Activated CD8-positive, alpha-beta memory T cell treated with anti-CD3 and anti-CD28 coated beads for 24 hours (primary cell): ENCODE measurements around the gene PRPSAP2.
"Not testable (repeated sequence)": the region's sequence is repeated elsewhere in the genome, so short reads cannot be mapped to it uniquely, and the experiment has no call there.

Source experiments
- DNase-seq: peaks from one replicate; pipeline ENCODE4 v3.0.0-alpha.2; 2020

The PRPSAP2 gene

DNA sequence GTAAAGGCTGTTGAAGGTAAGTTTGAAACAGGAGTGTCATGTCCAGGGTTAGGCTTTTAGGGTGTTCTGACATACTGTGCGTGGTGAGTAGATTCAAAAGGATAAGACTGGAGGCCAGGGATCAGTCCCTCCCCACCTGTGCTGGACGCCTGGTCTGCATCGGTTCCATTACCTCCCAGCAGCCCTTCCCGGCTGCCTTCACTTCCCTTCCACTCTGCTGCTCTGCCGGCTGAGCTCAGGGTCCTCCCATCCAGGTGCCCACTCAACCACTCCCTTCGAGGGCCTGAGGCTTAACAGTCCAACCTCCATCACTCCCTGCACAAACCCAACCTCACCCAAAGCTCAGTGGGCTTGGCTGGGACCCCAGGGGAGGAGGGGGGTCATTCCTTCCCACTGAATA lies 89.9 kb downstream of the PRPSAP2 start:
- no peak for DNase-seq

- DNase-seq: no peak
Observed at GRCh38 chr17:18948476-18949006, 90.6 kb downstream of the PRPSAP2 start.

- DNase-seq: no peak
Observed at GRCh38 chr17:18949566-18949965, 91.6 kb downstream of the PRPSAP2 start.

GRCh38 chr17:18950346-18950745 lies 92.4 kb downstream of the PRPSAP2 start:
- no peak for DNase-seq

DNA sequence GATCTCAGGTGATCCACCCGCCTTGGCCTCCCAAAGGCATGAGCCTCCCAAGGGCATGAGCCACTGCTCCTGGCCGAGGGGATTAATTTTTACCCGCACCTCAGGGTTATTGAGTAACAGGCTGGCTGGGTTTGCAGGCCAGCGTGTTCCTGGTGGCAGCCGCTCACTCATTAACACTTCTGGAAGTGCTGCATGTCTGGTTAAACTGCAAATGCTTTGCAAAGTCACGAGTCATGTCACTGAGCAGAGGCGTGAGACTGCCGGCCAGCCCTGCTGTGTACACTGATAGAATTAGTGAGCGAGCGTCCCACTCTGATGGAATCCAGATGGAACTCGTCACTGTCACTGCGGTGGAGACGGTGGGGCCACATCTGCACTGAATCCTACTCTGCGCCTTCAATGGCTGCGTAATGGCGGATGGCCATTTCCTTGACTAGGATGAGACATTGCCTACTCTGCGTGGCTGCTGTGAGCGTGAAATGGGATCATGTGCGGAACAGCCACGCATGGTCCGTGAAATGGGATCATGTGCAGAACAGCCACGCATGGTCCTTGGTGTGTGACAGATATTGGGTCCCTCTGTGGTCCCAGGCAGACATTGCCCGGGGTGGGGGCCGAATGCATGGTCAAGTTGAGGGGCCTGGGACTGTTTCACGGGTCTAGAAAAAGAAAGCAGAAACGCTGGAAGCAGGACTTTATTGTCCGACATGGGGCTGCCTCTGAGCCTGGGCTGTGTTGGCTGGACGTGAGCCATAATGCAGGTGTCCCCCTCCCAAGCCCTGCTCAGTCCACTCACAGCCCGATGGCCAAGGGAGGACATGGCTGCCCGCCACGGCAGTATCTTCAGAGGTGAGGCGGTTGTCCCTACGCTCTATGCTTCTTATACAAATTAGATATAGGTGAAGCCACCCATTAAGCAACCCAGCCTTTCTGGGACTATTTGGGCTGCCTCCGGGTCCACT lies 93.3 kb downstream of the PRPSAP2 start:
- DNase-seq: no peak

DNA sequence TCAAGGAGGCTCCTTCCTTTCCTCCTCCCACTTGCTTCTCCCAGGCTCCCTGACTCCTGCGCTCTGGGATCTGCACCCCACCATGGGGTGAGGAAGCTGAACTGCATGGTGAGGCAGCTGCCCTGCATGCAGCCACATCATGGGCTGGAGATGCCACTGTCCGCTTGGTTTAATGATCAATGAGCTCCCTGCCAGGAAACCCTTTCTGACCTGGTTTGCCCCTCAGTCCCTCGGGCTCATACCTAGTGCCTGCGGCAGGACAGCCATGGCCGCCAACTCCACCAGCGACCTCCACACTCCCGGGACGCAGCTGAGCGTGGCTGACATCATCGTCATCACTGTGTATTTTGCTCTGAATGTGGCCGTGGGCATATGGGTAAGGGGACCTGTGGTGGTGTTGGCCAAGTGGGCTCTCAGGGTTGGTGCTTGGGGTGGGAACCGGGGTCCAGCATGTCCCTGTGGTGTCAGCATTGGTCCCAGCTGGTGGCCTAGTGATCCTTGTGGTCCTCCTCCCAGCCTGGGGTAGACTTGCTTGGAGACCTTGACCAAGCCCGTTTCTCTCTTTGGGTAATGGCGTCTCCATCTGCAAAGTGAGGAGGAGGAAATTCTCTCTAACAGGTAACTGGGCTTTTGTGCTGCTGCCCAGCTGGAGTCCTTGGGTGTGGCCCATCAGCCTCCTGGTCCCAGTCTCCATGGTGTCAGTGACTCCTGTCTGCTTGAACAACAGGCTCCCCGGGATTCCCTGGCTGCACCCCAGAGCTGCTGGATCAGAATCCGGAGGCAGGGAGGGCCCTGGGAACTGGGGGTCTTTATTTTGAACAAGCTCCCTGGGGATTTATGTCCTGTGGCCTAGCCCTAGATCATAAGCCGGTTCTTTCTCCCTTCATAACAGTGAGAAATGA lies 94.3 kb downstream of the PRPSAP2 start, which contains the start of gene SLC5A10:
Gene SLC5A10, plus strand, starts transcription at position 225 of the 902 bp plus-strand sequence. Its CDS starts 41 bp downstream, at position 266.
- no peak for DNase-seq

DNA sequence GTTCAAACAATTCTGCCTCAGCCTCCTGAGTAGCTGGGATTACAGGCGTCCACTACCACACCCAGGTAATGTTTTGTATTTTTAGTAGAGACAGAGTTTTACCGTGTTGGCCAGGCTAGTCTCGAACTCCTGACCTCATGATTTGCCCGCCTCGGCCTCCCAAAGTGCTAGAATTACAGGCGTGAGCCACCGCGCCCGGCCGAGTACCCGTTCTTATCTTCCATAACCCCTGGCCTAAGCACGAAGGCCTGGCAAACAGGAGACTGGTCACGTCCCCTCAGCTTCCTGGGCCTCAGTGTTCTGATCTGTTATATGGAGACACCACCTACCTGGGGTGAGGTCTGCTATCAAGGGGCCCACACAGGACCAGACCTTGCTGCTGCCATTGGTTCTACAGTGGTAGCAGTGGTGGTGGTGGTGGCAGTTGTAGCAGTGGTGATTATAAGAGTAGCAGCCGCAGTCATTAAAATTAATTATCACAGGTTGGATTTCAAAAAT lies 95.3 kb downstream of the PRPSAP2 start:
- DNase-seq: no peak

GRCh38 chr17:18954321-18954720 lies 96.4 kb downstream of the PRPSAP2 start:
- DNase-seq: no peak

GRCh38 chr17:18955009-18955408 lies 97.1 kb downstream of the PRPSAP2 start:
- DNase-seq: no peak

GRCh38 chr17:18956021-18956420 lies 98.1 kb downstream of the PRPSAP2 start:
- DNase-seq: not testable (repeated sequence)

GRCh38 chr17:18956581-18956980 lies 98.7 kb downstream of the PRPSAP2 start:
- no peak for DNase-seq

DNA sequence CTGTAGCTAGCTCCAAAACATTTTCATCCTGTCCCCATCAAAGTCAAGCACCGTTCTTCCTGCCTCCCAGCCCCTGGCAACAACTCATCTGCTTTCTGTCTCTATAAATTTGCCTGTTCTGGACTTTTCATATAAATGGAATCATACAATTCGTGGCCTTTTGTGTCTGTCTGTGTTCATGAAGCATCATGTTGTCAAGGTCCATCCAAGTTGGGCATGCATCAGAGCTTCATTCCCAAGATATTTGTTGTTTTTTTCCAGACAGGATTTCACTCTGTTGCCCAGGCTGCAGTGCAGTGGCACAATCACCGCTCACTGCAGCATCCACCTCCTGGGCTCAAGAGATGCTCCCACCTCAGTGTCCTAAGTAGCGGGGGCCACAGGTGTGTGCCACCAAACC lies 99.9 kb downstream of the PRPSAP2 start:
- no peak for DNase-seq

DNA sequence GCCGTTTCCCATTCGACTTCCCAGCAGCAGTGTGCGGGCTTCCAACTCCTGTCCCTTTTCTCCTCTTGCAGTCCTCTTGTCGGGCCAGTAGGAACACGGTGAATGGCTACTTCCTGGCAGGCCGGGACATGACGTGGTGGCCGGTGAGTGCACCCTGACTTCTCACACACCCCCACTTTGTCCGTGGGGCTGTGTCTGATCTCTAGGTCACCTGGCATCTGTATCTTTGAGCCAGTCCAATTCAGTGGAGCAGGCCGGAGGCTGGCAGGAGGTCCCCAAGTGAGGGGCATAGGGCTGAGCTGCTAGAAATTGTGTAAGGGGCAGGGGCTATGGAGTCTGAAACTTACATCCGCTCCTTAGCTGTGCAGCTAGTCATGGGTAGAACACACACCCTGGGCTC lies 100.7 kb downstream of the PRPSAP2 start:
- DNase-seq: no peak

DNA sequence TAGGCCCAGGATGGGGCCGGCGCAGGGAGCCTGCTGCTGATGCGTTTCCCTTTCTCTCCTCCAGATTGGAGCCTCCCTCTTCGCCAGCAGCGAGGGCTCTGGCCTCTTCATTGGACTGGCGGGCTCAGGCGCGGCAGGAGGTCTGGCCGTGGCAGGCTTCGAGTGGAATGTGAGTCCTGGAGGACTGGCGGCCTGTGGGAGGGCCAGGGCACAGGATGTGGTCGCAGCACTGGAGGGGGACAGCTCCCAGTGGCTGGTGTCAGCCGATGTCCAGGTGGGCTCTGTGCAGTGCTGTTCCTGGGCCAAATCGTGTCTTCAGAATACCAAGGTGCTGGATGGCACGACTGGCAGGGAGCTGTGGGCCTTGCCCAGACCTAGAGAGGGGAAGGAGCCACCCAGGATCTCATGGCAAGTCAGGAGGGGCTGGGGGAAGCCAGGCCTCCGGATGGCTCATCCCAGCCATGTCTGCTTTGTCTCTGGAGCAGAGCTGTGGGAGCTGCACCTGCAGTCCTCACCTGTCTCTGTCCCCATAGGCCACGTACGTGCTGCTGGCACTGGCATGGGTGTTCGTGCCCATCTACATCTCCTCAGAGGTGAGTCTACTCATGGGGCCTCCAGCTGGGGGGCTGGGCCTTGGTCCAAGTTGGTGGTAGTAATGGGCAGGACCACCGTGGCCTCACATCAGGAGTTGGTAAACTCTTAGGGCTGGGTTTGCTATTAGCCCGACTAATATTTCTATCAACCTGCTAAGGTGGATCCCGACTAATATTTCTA lies 101.3 kb downstream of the PRPSAP2 start:
- DNase-seq: no peak

- no peak for DNase-seq
Observed at GRCh38 chr17:18959845-18960240, 101.9 kb downstream of the PRPSAP2 start.

DNA sequence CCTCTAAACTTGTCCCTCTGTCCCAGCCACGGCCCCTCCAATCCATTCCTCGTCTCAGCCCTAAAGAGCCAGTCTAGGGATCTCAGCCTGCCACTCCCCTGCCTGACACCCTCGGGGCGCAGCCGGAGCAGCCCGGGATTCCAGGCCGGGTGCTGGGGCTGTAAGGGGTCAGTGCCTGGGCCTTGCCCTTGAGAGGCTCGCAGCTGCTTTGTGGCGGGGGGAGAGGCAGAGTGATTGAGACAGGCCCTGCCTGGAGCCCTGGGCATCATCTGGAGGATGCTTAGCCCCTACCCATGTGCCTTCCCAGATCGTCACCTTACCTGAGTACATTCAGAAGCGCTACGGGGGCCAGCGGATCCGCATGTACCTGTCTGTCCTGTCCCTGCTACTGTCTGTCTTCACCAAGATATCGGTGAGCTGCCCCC lies 102.3 kb downstream of the PRPSAP2 start:
- DNase-seq: no peak

DNA sequence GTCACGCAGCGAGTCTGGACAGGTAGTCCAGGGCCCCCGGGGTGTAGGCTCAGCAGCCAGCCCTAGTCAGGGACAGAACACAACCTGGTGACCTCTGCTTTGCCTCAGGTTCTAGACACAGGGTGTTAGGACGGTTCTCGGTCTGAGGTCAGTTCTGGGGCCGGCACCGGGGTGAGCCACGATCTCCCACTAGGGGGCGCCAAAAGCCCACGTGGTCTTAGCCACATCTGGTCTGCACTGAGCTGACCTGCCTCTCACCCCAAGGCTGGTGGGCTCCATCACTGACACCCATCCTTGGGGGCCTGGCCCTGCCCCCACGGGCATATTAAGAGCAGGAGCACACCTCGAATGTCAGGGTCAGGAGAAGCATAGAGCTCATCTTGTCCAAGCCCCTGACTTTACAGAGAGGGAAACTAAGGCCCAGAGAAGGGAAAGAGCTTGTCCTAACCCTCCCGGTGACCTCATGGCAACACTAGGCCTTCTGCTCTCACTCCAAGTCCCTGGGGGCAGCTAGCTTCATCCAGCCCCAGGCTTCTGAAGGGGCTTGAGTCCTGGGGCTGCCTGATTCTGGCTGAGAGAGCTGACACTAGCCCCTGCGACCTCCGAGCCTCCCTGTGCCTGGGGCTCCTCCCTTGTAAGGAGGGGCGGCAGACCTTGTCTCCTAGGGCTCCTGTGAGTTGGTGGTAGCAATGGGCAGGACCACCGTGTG lies 103.0 kb downstream of the PRPSAP2 start:
- peak; percentile 95 for DNase-seq

- no peak for DNase-seq
Observed at GRCh38 chr17:18961634-18962493, 103.9 kb downstream of the PRPSAP2 start.

- no peak for DNase-seq
Observed at GRCh38 chr17:18962494-18962815, 104.5 kb downstream of the PRPSAP2 start.

DNA sequence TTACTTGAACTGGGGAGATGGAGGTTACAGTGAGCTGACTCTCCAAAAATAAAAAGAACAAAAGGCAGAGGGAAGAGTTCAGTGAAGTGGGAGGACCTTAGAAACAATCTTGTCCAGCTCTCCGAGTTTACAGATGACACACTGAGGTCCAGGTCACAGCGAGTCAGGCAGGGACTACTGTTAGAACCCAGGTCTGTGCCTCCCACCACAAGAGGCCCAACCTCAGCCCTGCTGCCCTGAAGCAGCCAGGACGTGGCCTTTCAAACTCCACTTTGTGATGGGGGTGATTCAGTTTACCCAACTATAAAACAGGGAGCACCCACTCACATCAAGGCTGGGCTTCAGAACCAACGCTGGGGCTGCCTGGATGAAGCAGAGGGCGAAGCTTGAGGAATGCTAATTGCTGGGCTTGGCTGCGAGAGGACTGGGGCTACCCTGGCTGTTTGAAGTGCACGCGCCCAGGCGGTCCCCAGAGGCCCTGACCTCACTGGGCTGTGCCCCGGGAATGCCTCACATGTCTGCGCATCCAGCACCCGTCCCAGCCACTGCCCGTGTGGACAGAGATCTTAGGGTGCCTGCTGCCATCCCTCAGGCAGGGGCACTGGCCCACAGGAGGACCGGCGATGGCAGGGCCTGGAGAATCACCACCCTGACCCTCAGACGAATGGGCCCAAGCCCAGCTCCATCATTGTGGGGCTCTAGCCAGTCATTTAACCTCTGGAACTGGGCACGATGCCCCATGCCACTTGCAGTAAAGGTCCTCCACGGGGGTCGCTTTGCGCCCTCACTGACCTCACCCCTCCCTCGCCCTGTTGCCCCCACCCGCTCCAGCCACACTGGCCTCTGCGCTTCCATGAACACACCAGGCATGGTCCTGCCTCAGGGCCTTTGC lies 105.4 kb downstream of the PRPSAP2 start:
- DNase-seq: no peak
